ENCODE measurements around the gene TENM3. TPM values are rescaled to one million over a fixed set of nuclear protein-coding genes. Genes with fewer than 3 reads are reported as not detected.
"Not testable (repeated sequence)": the region's sequence is repeated elsewhere in the genome, so short reads cannot be mapped to it uniquely, and the experiment has no call there.

TENM3 gene
- total and polyA plus RNA-seq, 2 of the 8 experiments (the other 6 are each of a cell fraction or from before 2014, with no cell fraction given) = 36.9 to 69.3 TPM

DNA sequence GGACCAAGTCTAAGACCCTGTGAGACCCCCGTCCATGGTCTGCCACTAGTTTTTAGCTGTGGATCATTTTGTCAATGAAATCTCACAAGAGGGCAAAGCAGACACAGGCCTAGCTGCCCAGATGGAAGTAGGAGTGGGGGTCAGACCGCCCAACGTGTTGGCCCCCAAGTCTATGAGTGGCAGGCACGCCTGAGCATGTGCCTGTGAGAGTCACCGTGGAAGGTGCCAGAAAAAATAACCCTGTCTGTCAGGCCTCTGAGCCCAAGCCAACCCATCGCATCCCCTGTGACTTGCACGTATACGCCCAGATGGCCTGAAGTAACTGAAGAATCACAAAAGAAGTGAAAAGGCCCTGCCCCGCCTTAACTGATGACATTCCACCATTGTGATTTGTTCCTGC, 570.9 kb downstream of the TENM3 start:
- H3K79me2 ChIP-seq (ENCODE audit: control insufficient read depth in 1 of 2, insufficient read depth in 2 of 2, low read length in 2 of 2); H2BK15ac ChIP-seq (ENCODE audit: low read length); H3K9ac ChIP-seq (replicated peaks in 1 of 4; ENCODE audit: extremely low read depth in 1 of 4, low read depth in 3 of 4, low read length in 3 of 4); H2AFZ ChIP-seq (ENCODE audit: low read length); H3K4me3 ChIP-seq (ENCODE audit: extremely low read depth in 1 of 4, insufficient read depth in 2 of 4, low read depth in 3 of 4, low read length in 4 of 4); FAIRE-seq; H3K23ac ChIP-seq (ENCODE audit: insufficient read length); H3K14ac ChIP-seq (ENCODE audit: insufficient read length); H3K4me2 ChIP-seq (ENCODE audit: insufficient read depth in 1 of 2, low read depth in 2 of 2, low read length in 2 of 2); H3K27me3 ChIP-seq (replicated peaks in 1 of 4; ENCODE audit: control insufficient read depth in 3 of 4, extremely low read depth in 1 of 4, insufficient read depth in 3 of 4, low read length in 3 of 4); H2BK5ac ChIP-seq (ENCODE audit: low read depth, low read length); DNase-seq (ENCODE audit: low read depth in 1 of 2, low spot score in 2 of 2); POLR2A ChIA-PET (ENCODE audit: partially characterized antibody); H4K20me1 ChIP-seq (replicated peaks in 1 of 2; ENCODE audit: control insufficient read depth in 1 of 2, insufficient read depth in 2 of 2, low read length in 2 of 2); H4K8ac ChIP-seq (ENCODE audit: extremely low read depth, insufficient read depth, low read length); H2BK20ac ChIP-seq (ENCODE audit: low read length); H4K5ac ChIP-seq (ENCODE audit: insufficient read length, low read depth, low read length); H4K91ac ChIP-seq (replicated peaks; ENCODE audit: insufficient read length, low read length); H3K18ac ChIP-seq (ENCODE audit: extremely low read depth, low read length); H2AK5ac ChIP-seq (ENCODE audit: low read depth, low read length); H3K36me3 ChIP-seq (ENCODE audit: control insufficient read depth in 2 of 4, insufficient read depth in 4 of 4, low read length in 3 of 4); H2BK12ac ChIP-seq (ENCODE audit: low read depth, low read length); H3K56ac ChIP-seq (replicated peaks; ENCODE audit: insufficient read length, low read depth, low read length); CTCF ChIA-PET (ENCODE audit: partially characterized antibody); H3K79me1 ChIP-seq (ENCODE audit: low read depth, low read length); H3K27ac ChIP-seq (ENCODE audit: low read depth, low read length); H3K4me1 ChIP-seq (replicated peaks in 1 of 4; ENCODE audit: control insufficient read depth in 3 of 4, insufficient read depth in 4 of 4, low read length in 3 of 4); H3K4ac ChIP-seq (replicated peaks; ENCODE audit: insufficient read length, low read depth, low read length); H2BK120ac ChIP-seq (replicated peaks; ENCODE audit: low read depth, low read length): not testable (repeated sequence)
- Histone ChIP-seq H3K9me3 (ENCODE audit: insufficient read depth in 2 of 2, low read depth in 1 of 2, low read length in 1 of 2) (peaks cover 10 to 15% of the 10 kb centered on the region in 2 experiments; a peak in 2 of 4 replicates), H3K23me2 (ENCODE audit: low read depth, low read length) (peaks cover 12% of the 10 kb centered on the region)
- 93% methylated on average over 9 of the region's 9 CpGs; no CpG with 5 or more reads in 1 of the 2 experiments for WGBS, 2 experiments (ENCODE audit: extremely low coverage in 1 of 2, insufficient coverage in 1 of 2, insufficient read length in 1 of 2, insufficient replicate concordance in 2 of 2, low coverage in 1 of 2, low lambda C conversion rate in 2 of 2, missing lambda C conversion rate in 1 of 2)
